Left colon (tissue), 2 donors: ENCODE results near the gene DGKQ. TPM values are rescaled to one million over a fixed set of nuclear protein-coding genes. Genes with fewer than 3 reads are reported as not detected.
A peak's percentile ranks its signal among the peaks of the same experiment; 100 is the strongest.
"Not testable (repeated sequence)": the region's sequence is repeated elsewhere in the genome, so short reads cannot be mapped to it uniquely, and the experiment has no call there.

Experiments used
- ATAC-seq: fragments of 200-7000 bp; cut with Tn5 transposase; one replicate; pipeline ENCODE4 v1.9.1; 2020; ENCODE audit warnings: mild to moderate bottlenecking, moderate library complexity
- DNase-seq, 2 donors: peaks; one replicate each; pipeline ENCODE4 v3.0.0-alpha.2; 2020
- intact Hi-C, 2 donors: fragments of 100-400 bp; cut with DNase I in 1 of 2; cut with micrococcal nuclease in 1 of 2; formaldehyde crosslinking; loops; one replicate each; pipeline versions ENCODE4 v1.11.2 to v1.14.0; 2022; cut with DNase I, micrococcal nuclease
- total RNA-seq, 2 donors: library from RNA; stranded (reverse); fragmentation: NEBNext Ultra II Directional; extraction: Animal tissue kit (Norgen Biotek cat#: 25700); gene quantifications; one replicate each; pipeline ENCODE4 v1.2.1, GENCODE V29; 2021
- donor health status: DM: no; HTN: no; CAD: no.
- donor health status: DM: yes; HTN: yes; CAD: no.

The DGKQ gene
- total RNA-seq, 2 donors from 2014 or later = 47.8 to 49.6 TPM

- intact Hi-C loops = no loop called here
- DNase-seq (peak; percentile 87 to 90), ATAC-seq (peak; percentile 79)
Measured at GRCh38 chr4:986879-987623, 13.7 kb upstream of the DGKQ start, which contains the start of gene IDUA. TSS of gene IDUA (plus strand) at chr4:987044. CDS start at chr4:987085, 41 bp downstream.

GRCh38 chr4:986428-986878 lies 13.1 kb upstream of the DGKQ start:
- intact Hi-C loops = no loop called here
- DNase-seq (no peak), ATAC-seq (peak; percentile 23)

- intact Hi-C loops = no loop called here
- peak; percentile 80 for ATAC-seq
- DNase-seq = peak; percentile 83 to 90
Measured at GRCh38 chr4:985123-985830, 11.9 kb upstream of the DGKQ start.

GRCh38 chr4:984336-985054 lies 11.1 kb upstream of the DGKQ start:
- no peak for ATAC-seq
- intact Hi-C loops = no loop called here
- DNase-seq = no peak

GRCh38 chr4:982814-983213 lies 9.4 kb upstream of the DGKQ start:
- ATAC-seq = no peak

GRCh38 chr4:982291-982690 lies 8.9 kb upstream of the DGKQ start:
- ATAC-seq (no peak), DNase-seq (no peak)
- intact Hi-C loops = no loop called here

More at GRCh38 chr4:982814-983213, 9.4 kb upstream of the DGKQ start:
- intact Hi-C loops = no loop called here
- DNase-seq = no peak

- intact Hi-C loops = no loop called here
- DNase-seq = no peak
- no peak for ATAC-seq
Measured at GRCh38 chr4:978957-979701, 5.8 kb upstream of the DGKQ start.

- DNase-seq, intact Hi-C loops, ATAC-seq: not testable (repeated sequence)
Measured at GRCh38 chr4:976016-976415, 2.6 kb upstream of the DGKQ start.

GRCh38 chr4:974668-975067 lies 1.3 kb upstream of the DGKQ start:
- intact Hi-C loops = no loop called here
- DNase-seq (no peak), ATAC-seq (no peak)

GRCh38 chr4:972651-973424 lies 531 bp downstream of the DGKQ start:
- intact Hi-C loops = no loop called here
- ATAC-seq (peak; percentile 44), DNase-seq (peak in 1 of 2 donors; percentile 70)

GRCh38 chr4:971666-972500 lies 1.5 kb downstream of the DGKQ start:
- intact Hi-C loops = no loop called here
- DNase-seq = peak; percentile 90 to 94
- peak; percentile 79 for ATAC-seq

- intact Hi-C loops = no loop called here
- peak; percentile 24 for ATAC-seq
- DNase-seq = peak; percentile 37 to 49
Measured at GRCh38 chr4:970854-971520, 2.4 kb downstream of the DGKQ start.

- intact Hi-C loops = no loop called here
- peak; percentile 44 to 51 for DNase-seq
- ATAC-seq = peak; percentile 38
Measured at GRCh38 chr4:970046-970745, 3.2 kb downstream of the DGKQ start.

GRCh38 chr4:968621-969394 lies 4.6 kb downstream of the DGKQ start:
- DNase-seq (no peak), ATAC-seq (no peak)
- intact Hi-C loops = no loop called here

- ATAC-seq = no peak
- no peak for DNase-seq
- intact Hi-C loops = no loop called here
Measured at GRCh38 chr4:968221-968620, 5.1 kb downstream of the DGKQ start.
